ENCODE results near the gene ARAP3.

DNA sequence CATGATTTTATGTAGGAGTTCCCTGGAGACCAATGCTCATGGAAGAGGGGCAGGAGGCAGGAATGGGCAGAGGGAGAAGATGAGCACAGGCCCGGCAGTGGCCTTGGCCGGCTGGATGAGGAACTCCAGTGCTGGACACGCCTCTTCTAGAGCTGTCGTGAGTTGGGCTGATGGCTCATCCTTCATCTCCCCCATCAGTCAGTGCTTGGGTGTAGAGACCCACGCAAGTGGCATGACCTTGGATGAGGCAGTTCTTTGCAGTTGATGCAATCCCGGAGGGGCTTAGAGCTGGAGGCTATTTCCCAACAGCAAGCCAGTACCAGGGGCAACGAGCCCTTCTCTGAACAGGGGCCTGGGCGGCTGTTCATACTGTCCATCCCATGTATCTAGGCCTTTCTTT is 25.5 kb upstream of the ARAP3 start:
- TF ChIP-seq, protein P1, sequence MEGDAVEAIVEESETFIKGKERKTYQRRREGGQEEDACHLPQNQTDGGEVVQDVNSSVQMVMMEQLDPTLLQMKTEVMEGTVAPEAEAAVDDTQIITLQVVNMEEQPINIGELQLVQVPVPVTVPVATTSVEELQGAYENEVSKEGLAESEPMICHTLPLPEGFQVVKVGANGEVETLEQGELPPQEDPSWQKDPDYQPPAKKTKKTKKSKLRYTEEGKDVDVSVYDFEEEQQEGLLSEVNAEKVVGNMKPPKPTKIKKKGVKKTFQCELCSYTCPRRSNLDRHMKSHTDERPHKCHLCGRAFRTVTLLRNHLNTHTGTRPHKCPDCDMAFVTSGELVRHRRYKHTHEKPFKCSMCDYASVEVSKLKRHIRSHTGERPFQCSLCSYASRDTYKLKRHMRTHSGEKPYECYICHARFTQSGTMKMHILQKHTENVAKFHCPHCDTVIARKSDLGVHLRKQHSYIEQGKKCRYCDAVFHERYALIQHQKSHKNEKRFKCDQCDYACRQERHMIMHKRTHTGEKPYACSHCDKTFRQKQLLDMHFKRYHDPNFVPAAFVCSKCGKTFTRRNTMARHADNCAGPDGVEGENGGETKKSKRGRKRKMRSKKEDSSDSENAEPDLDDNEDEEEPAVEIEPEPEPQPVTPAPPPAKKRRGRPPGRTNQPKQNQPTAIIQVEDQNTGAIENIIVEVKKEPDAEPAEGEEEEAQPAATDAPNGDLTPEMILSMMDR (IDR thresholded peaks at IDR 0.05; ENCODE audit: insufficient read depth, low read depth, low read length) = no peak
- TF ChIP-seq EZH2 (IDR thresholded peaks at IDR 0.05; ENCODE audit: insufficient read depth, low read length) = no peak
